MCF 10A (cell line): ENCODE results near the gene HID1. TPM values are rescaled to one million over a fixed set of nuclear protein-coding genes. Genes with fewer than 3 reads are reported as not detected.

Experiments used
- BruUV-seq: library from RNA; stranded (reverse); fragments of 400-500 nt; replicated peaks from 2 replicates; lab custom pipeline; 2021; lab: Mats Ljungman, UMichigan
- CTCF ChIA-PET: fragments of 300-600 bp; sonication (Branson Sonifier 250); formaldehyde crosslinking; extraction: SDS; loops from one replicate; lab custom pipeline; 2021; ENCODE audit warnings: antibody characterized with exemption, inconsistent platforms; lab: Yijun Ruan, JAX
- POLR2A ChIA-PET: fragments of 300-600, 350-650 bp; sonication (Branson Sonifier 250); formaldehyde crosslinking; extraction: SDS; loops from one replicate; lab custom pipeline; 2020; ENCODE audit warnings: antibody characterized with exemption, inconsistent platforms; lab: Yijun Ruan, JAX
- DNase-seq: peaks from one replicate; pipeline ENCODE4 v3.0.0-alpha.2; 2018; ENCODE audit not compliant: unreplicated experiment
- H3K27ac Mint-ChIP-seq: one replicate; pipeline ENCODE4 v1.8.0; 2022; ENCODE audit warnings: mild to moderate bottlenecking, low read depth, mixed read lengths; ENCODE audit not compliant: unreplicated experiment
- H3K27me3 Mint-ChIP-seq: one replicate; pipeline ENCODE4 v1.8.0; 2022; ENCODE audit warnings: mixed read lengths; ENCODE audit not compliant: insufficient read depth, unreplicated experiment
- H3K36me3 Mint-ChIP-seq: one replicate; pipeline ENCODE4 v1.8.0; 2022; ENCODE audit warnings: mild to moderate bottlenecking, moderate library complexity, mixed read lengths; ENCODE audit not compliant: insufficient read depth, unreplicated experiment
- H3K4me1 Mint-ChIP-seq: one replicate; pipeline ENCODE4 v1.8.0; 2022; ENCODE audit warnings: mixed read lengths; ENCODE audit not compliant: insufficient read depth, unreplicated experiment
- H3K4me3 Mint-ChIP-seq: one replicate; pipeline ENCODE4 v1.8.0; 2022; ENCODE audit warnings: mild to moderate bottlenecking, moderate library complexity, mixed read lengths; ENCODE audit not compliant: unreplicated experiment
- H3K9me3 Mint-ChIP-seq: one replicate; pipeline ENCODE4 v1.8.0; 2022; ENCODE audit warnings: mixed read lengths; ENCODE audit not compliant: unreplicated experiment
- intact Hi-C: fragments of 100-400 bp; cut with micrococcal nuclease; formaldehyde crosslinking; loops from 2 replicates; pipeline ENCODE4 v1.14.1; 2022
- total RNA-seq: library from RNA; stranded (reverse); gene quantifications from 2 replicates; pipeline ENCODE4 v1.2.3, GENCODE V29; 2022
- TF ChIP-seq, protein P1 (sequence below): fragments of 200-600 bp; IDR thresholded peaks from one replicate; pipeline ENCODE4 v1.8.0; 2022; ENCODE audit warnings: antibody characterized with exemption, mild to moderate bottlenecking; ENCODE audit not compliant: unreplicated experiment

The HID1 gene
- total RNA-seq, 1 experiment from 2014 or later, result 3.2 TPM

DNA sequence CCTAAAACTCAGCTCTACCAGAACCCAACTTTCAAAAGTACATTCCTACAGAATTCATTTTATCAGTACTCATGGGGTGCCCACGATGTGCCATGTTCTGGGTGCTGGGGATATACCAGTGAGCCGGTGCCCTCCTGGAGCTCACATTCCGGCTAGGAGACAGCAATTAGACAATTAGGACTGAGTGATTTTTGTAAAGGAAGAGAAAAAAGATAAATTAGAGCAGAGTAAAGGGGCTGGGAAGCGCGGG, 39.5 kb upstream of the HID1 start:
- ChIA-PET POLR2A (interaction anchor here (0.6 to 10.9 kb wide), 30 partner anchors 11 to 385 kb away, joined by 3 to 228 read pairs (median 5); partner anchors contain the start of genes ATP5PD, CDR2L, FDXR and HID1), CTCF (interaction anchor here (0.6 to 4.2 kb wide), 11 partner anchors 12 to 117 kb away, joined by 3 to 67 read pairs (median 7); no protein-coding TSS in a partner anchor)
- H3K4me3 Mint-ChIP-seq, result peak overlapping the region; percentile 96
- H3K27ac Mint-ChIP-seq, result peak overlapping the region; percentile 77
- no peaks in the 10 kb centered on the region for H3K27me3 Mint-ChIP-seq
- intact Hi-C loops, result loop anchor here (1.0 kb wide), 1 partner anchor 21 kb away; no protein-coding TSS in a partner anchor
- H3K36me3 Mint-ChIP-seq, result peaks cover 22% of the 10 kb centered on the region
- H3K9me3 Mint-ChIP-seq, result no peaks in the 10 kb centered on the region
- H3K4me1 Mint-ChIP-seq, result peaks cover 22% of the 10 kb centered on the region
- DNase-seq, result no peak
- TF ChIP-seq, protein P1, sequence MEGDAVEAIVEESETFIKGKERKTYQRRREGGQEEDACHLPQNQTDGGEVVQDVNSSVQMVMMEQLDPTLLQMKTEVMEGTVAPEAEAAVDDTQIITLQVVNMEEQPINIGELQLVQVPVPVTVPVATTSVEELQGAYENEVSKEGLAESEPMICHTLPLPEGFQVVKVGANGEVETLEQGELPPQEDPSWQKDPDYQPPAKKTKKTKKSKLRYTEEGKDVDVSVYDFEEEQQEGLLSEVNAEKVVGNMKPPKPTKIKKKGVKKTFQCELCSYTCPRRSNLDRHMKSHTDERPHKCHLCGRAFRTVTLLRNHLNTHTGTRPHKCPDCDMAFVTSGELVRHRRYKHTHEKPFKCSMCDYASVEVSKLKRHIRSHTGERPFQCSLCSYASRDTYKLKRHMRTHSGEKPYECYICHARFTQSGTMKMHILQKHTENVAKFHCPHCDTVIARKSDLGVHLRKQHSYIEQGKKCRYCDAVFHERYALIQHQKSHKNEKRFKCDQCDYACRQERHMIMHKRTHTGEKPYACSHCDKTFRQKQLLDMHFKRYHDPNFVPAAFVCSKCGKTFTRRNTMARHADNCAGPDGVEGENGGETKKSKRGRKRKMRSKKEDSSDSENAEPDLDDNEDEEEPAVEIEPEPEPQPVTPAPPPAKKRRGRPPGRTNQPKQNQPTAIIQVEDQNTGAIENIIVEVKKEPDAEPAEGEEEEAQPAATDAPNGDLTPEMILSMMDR, result no peak
- BruUV-seq, result TSS peak; percentile 78

DNA sequence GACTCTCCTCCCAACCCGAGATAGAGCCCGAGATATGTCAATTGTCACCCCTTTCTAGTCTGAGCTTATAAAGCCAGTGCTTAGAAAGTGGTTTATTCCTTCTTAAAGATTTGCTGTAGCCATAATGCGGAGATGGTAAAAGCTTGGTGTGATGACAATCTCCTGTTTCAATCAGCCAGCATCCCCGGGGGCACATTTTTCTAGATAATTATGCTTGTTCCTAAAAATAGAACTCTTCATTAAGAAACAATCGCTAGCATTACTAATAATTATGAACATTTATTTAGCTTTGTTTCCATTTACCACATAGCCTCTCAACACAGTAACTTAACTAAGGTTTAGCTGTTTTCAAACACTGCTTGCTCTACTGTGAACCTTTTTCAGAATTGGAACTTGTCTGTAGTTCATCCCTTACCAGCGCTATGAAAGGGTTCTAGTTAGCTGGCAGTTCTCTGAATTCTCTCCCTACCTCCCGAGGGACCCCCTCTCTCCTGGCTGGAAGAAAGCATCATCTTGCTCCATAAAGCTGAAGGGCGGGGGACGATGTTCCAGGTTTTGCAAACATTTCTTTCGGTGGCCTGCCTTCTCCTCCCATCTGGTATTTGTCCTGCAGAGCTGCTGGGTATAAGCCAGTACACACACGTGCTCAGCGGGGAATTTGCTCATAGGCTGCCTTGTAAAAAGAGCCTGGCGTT, 39.0 kb upstream of the HID1 start:
- Mint-ChIP-seq H3K9me3 (no peaks in the 10 kb centered on the region), H3K4me3 (peak overlapping the region; percentile 96), H3K27me3 (no peaks in the 10 kb centered on the region), H3K27ac (peak overlapping the region; percentile 77), H3K36me3 (peaks cover 21% of the 10 kb centered on the region), H3K4me1 (peaks cover 22% of the 10 kb centered on the region)
- TF ChIP-seq, protein P1, result no peak
- CTCF ChIA-PET, result interaction anchor here (0.5 to 4.2 kb wide), 14 partner anchors 11 to 401 kb away, joined by 3 to 67 read pairs (median 4); no protein-coding TSS in a partner anchor
- no peak for DNase-seq
- intact Hi-C loops, result loop anchor here (1.0 kb wide), 1 partner anchor 22 kb away; no protein-coding TSS in a partner anchor
- no TSS peak for BruUV-seq
- POLR2A ChIA-PET, result interaction anchor here (0.6 to 10.9 kb wide), 23 partner anchors 11 to 251 kb away, joined by 3 to 228 read pairs (median 5); partner anchors contain the start of genes ATP5PD, CDR2L, FDXR and KCTD2

DNA sequence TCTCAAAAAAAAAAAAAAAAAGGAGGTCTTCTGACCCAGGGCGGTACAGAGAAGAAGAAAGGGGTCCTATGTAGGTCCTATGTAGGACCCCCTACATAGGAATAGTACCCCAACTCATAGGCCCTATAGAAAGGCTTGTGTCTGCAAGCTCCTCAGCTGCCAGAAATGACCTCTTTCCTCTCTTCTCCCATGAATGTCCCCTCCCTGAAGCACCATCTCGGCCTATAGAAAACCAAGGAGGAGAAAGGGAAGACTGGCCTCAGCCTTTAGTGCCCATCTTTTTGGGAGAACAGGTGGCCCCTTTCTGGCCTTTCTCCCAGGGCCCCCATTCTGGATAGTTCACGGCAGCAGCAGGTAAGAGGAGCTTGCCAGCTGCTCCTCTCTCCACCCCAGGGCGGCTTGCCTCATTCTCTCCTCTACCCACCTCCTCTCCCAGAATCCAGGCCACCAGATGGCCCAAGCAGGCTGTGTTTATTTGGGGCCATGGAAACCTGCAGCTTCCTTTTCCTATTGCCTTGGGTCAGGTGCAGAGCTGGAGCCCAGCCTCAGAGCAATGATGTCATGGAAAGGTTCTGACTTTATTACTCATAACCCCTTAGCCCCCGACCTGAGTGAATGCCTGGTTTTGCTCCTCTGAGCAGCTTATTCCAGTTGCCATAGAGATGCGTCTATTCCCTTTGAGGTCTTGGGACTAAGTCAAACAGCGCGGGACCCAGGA, 38.3 kb upstream of the HID1 start:
- Mint-ChIP-seq H3K9me3 (no peaks in the 10 kb centered on the region), H3K4me3 (no peak overlapping the region), H3K36me3 (peaks cover 21% of the 10 kb centered on the region), H3K27ac (no peak overlapping the region), H3K4me1 (peaks cover 22% of the 10 kb centered on the region), H3K27me3 (no peaks in the 10 kb centered on the region)
- intact Hi-C loops, result no loop called here
- POLR2A ChIA-PET, result interaction anchor here (0.6 to 10.9 kb wide), 15 partner anchors 10 to 252 kb away, joined by 3 to 228 read pairs (median 15); partner anchors contain the start of genes ATP5PD, CDR2L, FDXR and KCTD2
- CTCF ChIA-PET, result interaction anchor here (0.5 to 4.2 kb wide), 7 partner anchors 10 to 401 kb away, joined by 3 to 67 read pairs (median 7); no protein-coding TSS in a partner anchor
- no TSS peak for BruUV-seq
- TF ChIP-seq, protein P1, result no peak
- DNase-seq, result peak; percentile 38
